ENCODE measurements around the gene MSRB3. TPM values are rescaled to one million over a fixed set of nuclear protein-coding genes. Genes with fewer than 3 reads are reported as not detected.

Gene MSRB3
- total and polyA plus RNA-seq, 10 of the 15 experiments (the other 5 are each of a cell fraction or from before 2014, with no cell fraction given) = 0.07 to 2.7 (median 1.3) TPM

DNA sequence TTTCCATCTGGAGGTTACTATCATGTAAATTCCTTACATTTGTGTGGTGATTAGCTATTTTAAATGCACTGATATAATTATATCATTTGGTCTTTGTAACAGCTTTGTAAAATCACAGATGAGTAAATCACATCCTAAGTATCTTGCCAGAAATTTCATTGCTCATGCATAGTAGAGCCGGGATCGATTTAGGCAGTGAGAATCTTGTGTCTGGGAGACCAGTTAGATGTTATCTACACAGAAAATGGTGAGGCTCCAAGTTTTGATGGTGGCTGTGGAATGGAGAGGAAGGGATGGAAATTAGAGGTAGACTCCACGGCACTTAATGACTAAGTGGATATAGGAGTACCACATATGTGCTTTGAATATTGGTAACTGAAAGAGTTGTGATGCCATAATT is 156.3 kb downstream of the MSRB3 start:
- intact Hi-C loops (cut with micrococcal nuclease; ENCODE audit: unreplicated experiment) (no loop called here), in situ Hi-C loops (cut with MboI) (no loop called here)
- ATAC-seq (no peak), FAIRE-seq (no peak), DNase-seq (ENCODE audit: low read depth, low spot score) (no peak)
- Histone ChIP-seq H3K9ac (ENCODE audit: control insufficient read depth, insufficient read depth, low read length) (no peak overlapping the region), H3K4me2 (ENCODE audit: control insufficient read depth, insufficient read depth) (no peak overlapping the region), H3K4me1 (ENCODE audit: control insufficient read depth, insufficient read depth, low read length) (no peaks in the 10 kb centered on the region), H4K20me1 (ENCODE audit: control insufficient read depth, insufficient read depth) (no peaks in the 10 kb centered on the region), H2AFZ (ENCODE audit: control insufficient read depth, low read depth, low read length) (no peak overlapping the region), H3K27ac (ENCODE audit: control insufficient read depth, insufficient read depth) (no peak overlapping the region), H3K27me3 (replicated peaks in 1 of 2; ENCODE audit: control insufficient read depth in 2 of 2, insufficient read depth in 2 of 2, low read length in 1 of 2) (no peaks in the 10 kb centered on the region; a peak in 1 of 4 replicates), H3K9me3 (replicated peaks; ENCODE audit: control insufficient read depth, insufficient read depth, low read length) (no peaks in the 10 kb centered on the region), H3K36me3 (ENCODE audit: control insufficient read depth in 2 of 2, insufficient read depth in 2 of 2, low read length in 1 of 2) (no peaks in the 10 kb centered on the region), H3K4me3 (no peak overlapping the region), H3K79me2 (ENCODE audit: control insufficient read depth, insufficient read depth, low read length) (no peaks in the 10 kb centered on the region)
- POLR2A ChIA-PET = no interaction called here
- RAD21 ChIA-PET (ENCODE audit: unreplicated experiment) = no interaction called here
- 50% methylated on average over 3 of the region's 3 CpGs for WGBS (ENCODE audit: insufficient coverage, insufficient replicate concordance, low lambda C conversion rate, missing lambda C conversion rate)
- SMC1A ChIA-PET (ENCODE audit: uncharacterized antibody, unreplicated experiment) = no interaction called here
- CTCF ChIA-PET = no interaction called here
- BruUV-seq (replicated peaks) = no TSS peak
- TF ChIP-seq, protein P1, sequence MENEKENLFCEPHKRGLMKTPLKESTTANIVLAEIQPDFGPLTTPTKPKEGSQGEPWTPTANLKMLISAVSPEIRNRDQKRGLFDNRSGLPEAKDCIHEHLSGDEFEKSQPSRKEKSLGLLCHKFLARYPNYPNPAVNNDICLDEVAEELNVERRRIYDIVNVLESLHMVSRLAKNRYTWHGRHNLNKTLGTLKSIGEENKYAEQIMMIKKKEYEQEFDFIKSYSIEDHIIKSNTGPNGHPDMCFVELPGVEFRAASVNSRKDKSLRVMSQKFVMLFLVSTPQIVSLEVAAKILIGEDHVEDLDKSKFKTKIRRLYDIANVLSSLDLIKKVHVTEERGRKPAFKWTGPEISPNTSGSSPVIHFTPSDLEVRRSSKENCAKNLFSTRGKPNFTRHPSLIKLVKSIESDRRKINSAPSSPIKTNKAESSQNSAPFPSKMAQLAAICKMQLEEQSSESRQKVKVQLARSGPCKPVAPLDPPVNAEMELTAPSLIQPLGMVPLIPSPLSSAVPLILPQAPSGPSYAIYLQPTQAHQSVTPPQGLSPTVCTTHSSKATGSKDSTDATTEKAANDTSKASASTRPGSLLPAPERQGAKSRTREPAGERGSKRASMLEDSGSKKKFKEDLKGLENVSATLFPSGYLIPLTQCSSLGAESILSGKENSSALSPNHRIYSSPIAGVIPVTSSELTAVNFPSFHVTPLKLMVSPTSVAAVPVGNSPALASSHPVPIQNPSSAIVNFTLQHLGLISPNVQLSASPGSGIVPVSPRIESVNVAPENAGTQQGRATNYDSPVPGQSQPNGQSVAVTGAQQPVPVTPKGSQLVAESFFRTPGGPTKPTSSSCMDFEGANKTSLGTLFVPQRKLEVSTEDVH (IDR thresholded peaks at IDR 0.05; ENCODE audit: low read depth, partially characterized antibody) = no peak
- TF ChIP-seq POU2F2 (IDR thresholded peaks at IDR 0.05; ENCODE audit: borderline replicate concordance, low read depth, low read length) (no peak), ETV6 (conservative IDR thresholded peaks at IDR 0.05 in 1 of 2, IDR thresholded peaks at IDR 0.05 in 1 of 2; ENCODE audit: borderline replicate concordance in 1 of 2, low read depth in 1 of 2) (no peak), PAX5 (IDR thresholded peaks at IDR 0.05; ENCODE audit: borderline replicate concordance, low read depth, low read length) (no peak), ZNF207 (IDR thresholded peaks at IDR 0.05; ENCODE audit: borderline replicate concordance) (no peak), SMAD5 (IDR thresholded peaks at IDR 0.05; ENCODE audit: low read depth) (no peak), MYC (IDR thresholded peaks at IDR 0.05; ENCODE audit: insufficient read depth, insufficient read length, insufficient replicate concordance, low read length, severe bottlenecking) (no peak), TCF12 (IDR thresholded peaks at IDR 0.05; ENCODE audit: low read depth, low read length) (no peak)
- TF ChIP-seq, protein P2, sequence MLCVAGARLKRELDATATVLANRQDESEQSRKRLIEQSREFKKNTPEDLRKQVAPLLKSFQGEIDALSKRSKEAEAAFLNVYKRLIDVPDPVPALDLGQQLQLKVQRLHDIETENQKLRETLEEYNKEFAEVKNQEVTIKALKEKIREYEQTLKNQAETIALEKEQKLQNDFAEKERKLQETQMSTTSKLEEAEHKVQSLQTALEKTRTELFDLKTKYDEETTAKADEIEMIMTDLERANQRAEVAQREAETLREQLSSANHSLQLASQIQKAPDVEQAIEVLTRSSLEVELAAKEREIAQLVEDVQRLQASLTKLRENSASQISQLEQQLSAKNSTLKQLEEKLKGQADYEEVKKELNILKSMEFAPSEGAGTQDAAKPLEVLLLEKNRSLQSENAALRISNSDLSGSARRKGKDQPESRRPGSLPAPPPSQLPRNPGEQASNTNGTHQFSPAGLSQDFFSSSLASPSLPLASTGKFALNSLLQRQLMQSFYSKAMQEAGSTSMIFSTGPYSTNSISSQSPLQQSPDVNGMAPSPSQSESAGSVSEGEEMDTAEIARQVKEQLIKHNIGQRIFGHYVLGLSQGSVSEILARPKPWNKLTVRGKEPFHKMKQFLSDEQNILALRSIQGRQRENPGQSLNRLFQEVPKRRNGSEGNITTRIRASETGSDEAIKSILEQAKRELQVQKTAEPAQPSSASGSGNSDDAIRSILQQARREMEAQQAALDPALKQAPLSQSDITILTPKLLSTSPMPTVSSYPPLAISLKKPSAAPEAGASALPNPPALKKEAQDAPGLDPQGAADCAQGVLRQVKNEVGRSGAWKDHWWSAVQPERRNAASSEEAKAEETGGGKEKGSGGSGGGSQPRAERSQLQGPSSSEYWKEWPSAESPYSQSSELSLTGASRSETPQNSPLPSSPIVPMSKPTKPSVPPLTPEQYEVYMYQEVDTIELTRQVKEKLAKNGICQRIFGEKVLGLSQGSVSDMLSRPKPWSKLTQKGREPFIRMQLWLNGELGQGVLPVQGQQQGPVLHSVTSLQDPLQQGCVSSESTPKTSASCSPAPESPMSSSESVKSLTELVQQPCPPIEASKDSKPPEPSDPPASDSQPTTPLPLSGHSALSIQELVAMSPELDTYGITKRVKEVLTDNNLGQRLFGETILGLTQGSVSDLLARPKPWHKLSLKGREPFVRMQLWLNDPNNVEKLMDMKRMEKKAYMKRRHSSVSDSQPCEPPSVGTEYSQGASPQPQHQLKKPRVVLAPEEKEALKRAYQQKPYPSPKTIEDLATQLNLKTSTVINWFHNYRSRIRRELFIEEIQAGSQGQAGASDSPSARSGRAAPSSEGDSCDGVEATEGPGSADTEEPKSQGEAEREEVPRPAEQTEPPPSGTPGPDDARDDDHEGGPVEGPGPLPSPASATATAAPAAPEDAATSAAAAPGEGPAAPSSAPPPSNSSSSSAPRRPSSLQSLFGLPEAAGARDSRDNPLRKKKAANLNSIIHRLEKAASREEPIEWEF (IDR thresholded peaks at IDR 0.05; ENCODE audit: insufficient replicate concordance, low read depth, low read length) = no peak
- TF ChIP-seq, protein P3, sequence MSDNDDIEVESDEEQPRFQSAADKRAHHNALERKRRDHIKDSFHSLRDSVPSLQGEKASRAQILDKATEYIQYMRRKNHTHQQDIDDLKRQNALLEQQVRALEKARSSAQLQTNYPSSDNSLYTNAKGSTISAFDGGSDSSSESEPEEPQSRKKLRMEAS (IDR thresholded peaks at IDR 0.05; ENCODE audit: low read depth, low read length) = no peak
- TF ChIP-seq, protein P4, sequence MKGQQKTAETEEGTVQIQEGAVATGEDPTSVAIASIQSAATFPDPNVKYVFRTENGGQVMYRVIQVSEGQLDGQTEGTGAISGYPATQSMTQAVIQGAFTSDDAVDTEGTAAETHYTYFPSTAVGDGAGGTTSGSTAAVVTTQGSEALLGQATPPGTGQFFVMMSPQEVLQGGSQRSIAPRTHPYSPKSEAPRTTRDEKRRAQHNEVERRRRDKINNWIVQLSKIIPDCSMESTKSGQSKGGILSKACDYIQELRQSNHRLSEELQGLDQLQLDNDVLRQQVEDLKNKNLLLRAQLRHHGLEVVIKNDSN (IDR thresholded peaks at IDR 0.05; ENCODE audit: borderline replicate concordance, extremely low read length, insufficient read depth, low read depth, low read length) = no peak
- TF ChIP-seq, protein P5, sequence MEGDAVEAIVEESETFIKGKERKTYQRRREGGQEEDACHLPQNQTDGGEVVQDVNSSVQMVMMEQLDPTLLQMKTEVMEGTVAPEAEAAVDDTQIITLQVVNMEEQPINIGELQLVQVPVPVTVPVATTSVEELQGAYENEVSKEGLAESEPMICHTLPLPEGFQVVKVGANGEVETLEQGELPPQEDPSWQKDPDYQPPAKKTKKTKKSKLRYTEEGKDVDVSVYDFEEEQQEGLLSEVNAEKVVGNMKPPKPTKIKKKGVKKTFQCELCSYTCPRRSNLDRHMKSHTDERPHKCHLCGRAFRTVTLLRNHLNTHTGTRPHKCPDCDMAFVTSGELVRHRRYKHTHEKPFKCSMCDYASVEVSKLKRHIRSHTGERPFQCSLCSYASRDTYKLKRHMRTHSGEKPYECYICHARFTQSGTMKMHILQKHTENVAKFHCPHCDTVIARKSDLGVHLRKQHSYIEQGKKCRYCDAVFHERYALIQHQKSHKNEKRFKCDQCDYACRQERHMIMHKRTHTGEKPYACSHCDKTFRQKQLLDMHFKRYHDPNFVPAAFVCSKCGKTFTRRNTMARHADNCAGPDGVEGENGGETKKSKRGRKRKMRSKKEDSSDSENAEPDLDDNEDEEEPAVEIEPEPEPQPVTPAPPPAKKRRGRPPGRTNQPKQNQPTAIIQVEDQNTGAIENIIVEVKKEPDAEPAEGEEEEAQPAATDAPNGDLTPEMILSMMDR (IDR thresholded peaks at IDR 0.05 in 2 of 3, conservative IDR thresholded peaks at IDR 0.05 in 1 of 3; ENCODE audit: control insufficient read depth in 2 of 3, extremely low read depth in 1 of 3, insufficient read depth in 1 of 3, low read depth in 3 of 3, low read length in 3 of 3) = no peak

All from GM12878 (cell line).